ENCODE results near the gene GMDS.

DNA sequence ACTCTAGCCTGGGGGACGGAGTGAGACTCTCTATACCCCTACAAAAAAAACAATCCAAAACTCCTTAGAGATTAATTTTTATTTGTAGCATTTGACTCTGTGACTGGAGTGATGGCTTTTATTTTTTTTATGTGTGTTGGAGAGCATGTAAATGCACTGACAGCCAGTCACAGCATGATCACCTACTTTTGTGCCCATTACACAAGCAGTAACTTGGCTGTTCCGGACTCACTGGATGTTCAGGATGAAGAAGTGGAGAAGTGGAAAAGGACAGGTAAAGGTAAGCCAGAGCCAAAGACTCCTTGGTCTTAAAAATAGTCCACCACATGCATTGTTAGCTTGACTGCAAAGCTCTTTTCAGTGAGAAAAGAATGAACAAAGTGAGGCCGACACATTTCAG lies 413.0 kb downstream of the GMDS start:
- TF ChIP-seq, protein P1, sequence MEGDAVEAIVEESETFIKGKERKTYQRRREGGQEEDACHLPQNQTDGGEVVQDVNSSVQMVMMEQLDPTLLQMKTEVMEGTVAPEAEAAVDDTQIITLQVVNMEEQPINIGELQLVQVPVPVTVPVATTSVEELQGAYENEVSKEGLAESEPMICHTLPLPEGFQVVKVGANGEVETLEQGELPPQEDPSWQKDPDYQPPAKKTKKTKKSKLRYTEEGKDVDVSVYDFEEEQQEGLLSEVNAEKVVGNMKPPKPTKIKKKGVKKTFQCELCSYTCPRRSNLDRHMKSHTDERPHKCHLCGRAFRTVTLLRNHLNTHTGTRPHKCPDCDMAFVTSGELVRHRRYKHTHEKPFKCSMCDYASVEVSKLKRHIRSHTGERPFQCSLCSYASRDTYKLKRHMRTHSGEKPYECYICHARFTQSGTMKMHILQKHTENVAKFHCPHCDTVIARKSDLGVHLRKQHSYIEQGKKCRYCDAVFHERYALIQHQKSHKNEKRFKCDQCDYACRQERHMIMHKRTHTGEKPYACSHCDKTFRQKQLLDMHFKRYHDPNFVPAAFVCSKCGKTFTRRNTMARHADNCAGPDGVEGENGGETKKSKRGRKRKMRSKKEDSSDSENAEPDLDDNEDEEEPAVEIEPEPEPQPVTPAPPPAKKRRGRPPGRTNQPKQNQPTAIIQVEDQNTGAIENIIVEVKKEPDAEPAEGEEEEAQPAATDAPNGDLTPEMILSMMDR (IDR thresholded peaks at IDR 0.05), result no peak
- TF ChIP-seq, protein P2, sequence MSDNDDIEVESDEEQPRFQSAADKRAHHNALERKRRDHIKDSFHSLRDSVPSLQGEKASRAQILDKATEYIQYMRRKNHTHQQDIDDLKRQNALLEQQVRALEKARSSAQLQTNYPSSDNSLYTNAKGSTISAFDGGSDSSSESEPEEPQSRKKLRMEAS (IDR thresholded peaks at IDR 0.05; ENCODE audit: low read depth), result no peak
- no peak for TF ChIP-seq GABPA (IDR thresholded peaks at IDR 0.05; ENCODE audit: low read depth)
- TF ChIP-seq GATA2 (CRISPR knock-in tag; IDR thresholded peaks at IDR 0.05), result no peak
- TF ChIP-seq, protein P3, sequence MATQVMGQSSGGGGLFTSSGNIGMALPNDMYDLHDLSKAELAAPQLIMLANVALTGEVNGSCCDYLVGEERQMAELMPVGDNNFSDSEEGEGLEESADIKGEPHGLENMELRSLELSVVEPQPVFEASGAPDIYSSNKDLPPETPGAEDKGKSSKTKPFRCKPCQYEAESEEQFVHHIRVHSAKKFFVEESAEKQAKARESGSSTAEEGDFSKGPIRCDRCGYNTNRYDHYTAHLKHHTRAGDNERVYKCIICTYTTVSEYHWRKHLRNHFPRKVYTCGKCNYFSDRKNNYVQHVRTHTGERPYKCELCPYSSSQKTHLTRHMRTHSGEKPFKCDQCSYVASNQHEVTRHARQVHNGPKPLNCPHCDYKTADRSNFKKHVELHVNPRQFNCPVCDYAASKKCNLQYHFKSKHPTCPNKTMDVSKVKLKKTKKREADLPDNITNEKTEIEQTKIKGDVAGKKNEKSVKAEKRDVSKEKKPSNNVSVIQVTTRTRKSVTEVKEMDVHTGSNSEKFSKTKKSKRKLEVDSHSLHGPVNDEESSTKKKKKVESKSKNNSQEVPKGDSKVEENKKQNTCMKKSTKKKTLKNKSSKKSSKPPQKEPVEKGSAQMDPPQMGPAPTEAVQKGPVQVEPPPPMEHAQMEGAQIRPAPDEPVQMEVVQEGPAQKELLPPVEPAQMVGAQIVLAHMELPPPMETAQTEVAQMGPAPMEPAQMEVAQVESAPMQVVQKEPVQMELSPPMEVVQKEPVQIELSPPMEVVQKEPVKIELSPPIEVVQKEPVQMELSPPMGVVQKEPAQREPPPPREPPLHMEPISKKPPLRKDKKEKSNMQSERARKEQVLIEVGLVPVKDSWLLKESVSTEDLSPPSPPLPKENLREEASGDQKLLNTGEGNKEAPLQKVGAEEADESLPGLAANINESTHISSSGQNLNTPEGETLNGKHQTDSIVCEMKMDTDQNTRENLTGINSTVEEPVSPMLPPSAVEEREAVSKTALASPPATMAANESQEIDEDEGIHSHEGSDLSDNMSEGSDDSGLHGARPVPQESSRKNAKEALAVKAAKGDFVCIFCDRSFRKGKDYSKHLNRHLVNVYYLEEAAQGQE (IDR thresholded peaks at IDR 0.05; ENCODE audit: low read depth, low read length), result no peak
- no peak for TF ChIP-seq FOXM1 (IDR thresholded peaks at IDR 0.05; ENCODE audit: low read depth)
- no peak for TF ChIP-seq ELF1 (IDR thresholded peaks at IDR 0.05)
- no peak for TF ChIP-seq TAF1 (IDR thresholded peaks at IDR 0.05; ENCODE audit: borderline replicate concordance, low read depth, low read length)
- no peak for TF ChIP-seq POLR2AphosphoS5 (IDR thresholded peaks at IDR 0.05; ENCODE audit: low read depth, low read length)
- TF ChIP-seq FOSL2 (IDR thresholded peaks at IDR 0.05; ENCODE audit: borderline replicate concordance, low read depth), result no peak
- TF ChIP-seq, protein P4, sequence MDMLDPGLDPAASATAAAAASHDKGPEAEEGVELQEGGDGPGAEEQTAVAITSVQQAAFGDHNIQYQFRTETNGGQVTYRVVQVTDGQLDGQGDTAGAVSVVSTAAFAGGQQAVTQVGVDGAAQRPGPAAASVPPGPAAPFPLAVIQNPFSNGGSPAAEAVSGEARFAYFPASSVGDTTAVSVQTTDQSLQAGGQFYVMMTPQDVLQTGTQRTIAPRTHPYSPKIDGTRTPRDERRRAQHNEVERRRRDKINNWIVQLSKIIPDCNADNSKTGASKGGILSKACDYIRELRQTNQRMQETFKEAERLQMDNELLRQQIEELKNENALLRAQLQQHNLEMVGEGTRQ (IDR thresholded peaks at IDR 0.05; ENCODE audit: borderline replicate concordance, low read depth, low read length), result no peak
- TF ChIP-seq RCOR1 (IDR thresholded peaks at IDR 0.05; ENCODE audit: low read length), result no peak

Data from SK-N-SH (cell line).